ENCODE data around the gene RADIL. TPM values are rescaled to one million over a fixed set of nuclear protein-coding genes. Genes with fewer than 3 reads are reported as not detected.

The RADIL gene
- total and polyA plus RNA-seq, 3 experiments from 2014 or later, result 0.04 to 0.20 TPM; not detected in 1

- H3K27ac ChIP-seq (ENCODE audit: low read depth, low read length), result no peak overlapping the region
These were observed 91.6 kb downstream of the RADIL start for GRCh38 chr7:4791738-4792536.

GRCh38 chr7:4791101-4791737, 92.3 kb downstream of the RADIL start:
- Mint-ChIP-seq H3K9me3 (no peaks in the 10 kb centered on the region), H3K27me3 (no peaks in the 10 kb centered on the region), H3K4me1 (peaks cover 0 to 15% (median 1%) of the 10 kb centered on the region in 3 donors), H3K36me3 (peaks cover 0 to 47% (median 0%) of the 10 kb centered on the region in 3 donors), H3K27ac (peak overlapping the region in 2 of 8 donors; percentile 17 to 39), H3K4me3 (peak overlapping the region in 3 of 7 donors; percentile 20 to 40 (median 25))
- POLR2A ChIA-PET, result interaction anchor here (1.9 kb wide), 1 partner anchor 16 kb away, joined by 10 read pairs; the partner anchor contains the start of gene AP5Z1
- H3K4me1 ChIP-seq (ENCODE audit: insufficient read depth, low read length), result no peaks in the 10 kb centered on the region
- no peaks in the 10 kb centered on the region for H3K9me3 ChIP-seq (ENCODE audit: low read length)
- peaks cover 9% of the 10 kb centered on the region for H3K36me3 ChIP-seq (ENCODE audit: insufficient read depth, low read length)
- CTCF ChIA-PET, result interaction anchor here (1.1 to 2.4 kb wide), 6 partner anchors 9 to 294 kb away, joined by 3 to 16 read pairs (median 5); partner anchors contain the start of gene AP5Z1
- DNase-seq, result no peak
- H3K27me3 ChIP-seq (ENCODE audit: insufficient read depth, low read length, poor library complexity, severe bottlenecking), result no peaks in the 10 kb centered on the region
- no peak overlapping the region for H3K27ac ChIP-seq (ENCODE audit: low read depth, low read length)
- H3K4me3 ChIP-seq (ENCODE audit: low read length), result no peak overlapping the region

More at GRCh38 chr7:4791738-4792536, 91.6 kb downstream of the RADIL start:
- Mint-ChIP-seq H3K27ac (peak overlapping the region in 2 of 8 donors; percentile 17 to 39), H3K9me3 (no peaks in the 10 kb centered on the region), H3K4me3 (peak overlapping the region in 2 of 7 donors; percentile 20 to 25), H3K36me3 (peaks cover 0 to 41% (median 0%) of the 10 kb centered on the region in 3 donors), H3K27me3 (no peaks in the 10 kb centered on the region), H3K4me1 (peaks cover 0 to 15% (median 1%) of the 10 kb centered on the region in 3 donors)
- Histone ChIP-seq H3K9me3 (ENCODE audit: low read length) (no peaks in the 10 kb centered on the region), H3K36me3 (ENCODE audit: insufficient read depth, low read length) (peaks cover 5% of the 10 kb centered on the region), H3K4me1 (ENCODE audit: insufficient read depth, low read length) (no peaks in the 10 kb centered on the region), H3K4me3 (ENCODE audit: low read length) (peak overlapping the region; percentile 19), H3K27me3 (ENCODE audit: insufficient read depth, low read length, poor library complexity, severe bottlenecking) (no peaks in the 10 kb centered on the region)
- ChIA-PET CTCF (interaction anchor here (1.1 to 2.4 kb wide), 10 partner anchors 9 to 294 kb away, joined by 3 to 16 read pairs (median 4); partner anchors contain the start of gene AP5Z1), POLR2A (interaction anchor here (1.9 kb wide), 1 partner anchor 17 kb away, joined by 10 read pairs; the partner anchor contains the start of gene AP5Z1)
- DNase-seq, result peak; percentile 71 to 80 (median 74)

- H3K27me3 Mint-ChIP-seq, result no peaks in the 10 kb centered on the region
- H3K9me3 Mint-ChIP-seq, result no peaks in the 10 kb centered on the region
- CTCF ChIA-PET, result interaction anchor here (1.2 to 1.8 kb wide), 2 partner anchors 184 to 295 kb away, joined by 3 to 6 read pairs; no protein-coding TSS in a partner anchor
- no peaks in the 10 kb centered on the region for H3K4me1 ChIP-seq (ENCODE audit: insufficient read depth, low read length)
- no peak overlapping the region for H3K27ac ChIP-seq (ENCODE audit: low read depth, low read length)
- no peak overlapping the region for H3K27ac Mint-ChIP-seq
- peaks cover 0 to 15% (median 1%) of the 10 kb centered on the region in 3 donors for H3K4me1 Mint-ChIP-seq
- no peak overlapping the region for H3K4me3 Mint-ChIP-seq
- peaks cover 0 to 53% (median 0%) of the 10 kb centered on the region in 3 donors for H3K36me3 Mint-ChIP-seq
- POLR2A ChIA-PET, result no interaction called here
- no peaks in the 10 kb centered on the region for H3K27me3 ChIP-seq (ENCODE audit: insufficient read depth, low read length, poor library complexity, severe bottlenecking)
- DNase-seq, result no peak
- H3K36me3 ChIP-seq (ENCODE audit: insufficient read depth, low read length), result peaks cover 14% of the 10 kb centered on the region
- H3K4me3 ChIP-seq (ENCODE audit: low read length), result no peak overlapping the region
- no peaks in the 10 kb centered on the region for H3K9me3 ChIP-seq (ENCODE audit: low read length)
These were observed 93.0 kb downstream of the RADIL start for GRCh38 chr7:4790516-4790991.

- peaks cover 14% of the 10 kb centered on the region for H3K36me3 ChIP-seq (ENCODE audit: insufficient read depth, low read length)
- peaks cover 0 to 53% (median 0%) of the 10 kb centered on the region in 3 donors for H3K36me3 Mint-ChIP-seq
- no peaks in the 10 kb centered on the region for H3K9me3 ChIP-seq (ENCODE audit: low read length)
- H3K4me3 ChIP-seq (ENCODE audit: low read length), result no peak overlapping the region
- H3K27ac Mint-ChIP-seq, result peak overlapping the region in 2 of 8 donors; percentile 60 to 67
- H3K4me1 Mint-ChIP-seq, result peaks cover 0 to 15% (median 1%) of the 10 kb centered on the region in 3 donors
- H3K4me3 Mint-ChIP-seq, result peak overlapping the region in 1 of 7 donors; percentile 29
- H3K27ac ChIP-seq (ENCODE audit: low read depth, low read length), result no peak overlapping the region
- no peak for DNase-seq
- ChIA-PET CTCF (interaction anchor here (1.2 kb wide), 1 partner anchor 184 kb away, joined by 3 read pairs; no protein-coding TSS in a partner anchor), POLR2A (no interaction called here)
- H3K9me3 Mint-ChIP-seq, result no peaks in the 10 kb centered on the region
- H3K27me3 ChIP-seq (ENCODE audit: insufficient read depth, low read length, poor library complexity, severe bottlenecking), result no peaks in the 10 kb centered on the region
- H3K4me1 ChIP-seq (ENCODE audit: insufficient read depth, low read length), result no peaks in the 10 kb centered on the region
- no peaks in the 10 kb centered on the region for H3K27me3 Mint-ChIP-seq
These were observed 93.4 kb downstream of the RADIL start for GRCh38 chr7:4790078-4790465.

- Histone ChIP-seq H3K36me3 (ENCODE audit: insufficient read depth, low read length) (peaks cover 18% of the 10 kb centered on the region), H3K27me3 (ENCODE audit: insufficient read depth, low read length, poor library complexity, severe bottlenecking) (no peaks in the 10 kb centered on the region), H3K4me1 (ENCODE audit: insufficient read depth, low read length) (no peaks in the 10 kb centered on the region), H3K27ac (ENCODE audit: low read depth, low read length) (no peak overlapping the region), H3K9me3 (ENCODE audit: low read length) (no peaks in the 10 kb centered on the region), H3K4me3 (ENCODE audit: low read length) (no peak overlapping the region)
- peaks cover 0 to 13% (median 1%) of the 10 kb centered on the region in 3 donors for H3K4me1 Mint-ChIP-seq
- CTCF ChIA-PET, result interaction anchor here (1.2 to 1.4 kb wide), 2 partner anchors 9 to 185 kb away, joined by 3 to 5 read pairs; no protein-coding TSS in a partner anchor
- POLR2A ChIA-PET, result no interaction called here
- H3K36me3 Mint-ChIP-seq, result peaks cover 0 to 58% (median 0%) of the 10 kb centered on the region in 3 donors
- no peaks in the 10 kb centered on the region for H3K9me3 Mint-ChIP-seq
- H3K27ac Mint-ChIP-seq, result no peak overlapping the region
- no peak overlapping the region for H3K4me3 Mint-ChIP-seq
- no peaks in the 10 kb centered on the region for H3K27me3 Mint-ChIP-seq
- no peak for DNase-seq
These were observed 94.1 kb downstream of the RADIL start for GRCh38 chr7:4789194-4790077.

- H3K4me1 Mint-ChIP-seq, result peaks cover 0 to 6% (median 1%) of the 10 kb centered on the region in 3 donors
- no peak for DNase-seq
- H3K9me3 Mint-ChIP-seq, result no peaks in the 10 kb centered on the region
- Histone ChIP-seq H3K4me3 (ENCODE audit: low read length) (no peak overlapping the region), H3K4me1 (ENCODE audit: insufficient read depth, low read length) (no peaks in the 10 kb centered on the region), H3K9me3 (ENCODE audit: low read length) (no peaks in the 10 kb centered on the region), H3K27me3 (ENCODE audit: insufficient read depth, low read length, poor library complexity, severe bottlenecking) (no peaks in the 10 kb centered on the region), H3K36me3 (ENCODE audit: insufficient read depth, low read length) (peaks cover 21% of the 10 kb centered on the region), H3K27ac (ENCODE audit: low read depth, low read length) (no peak overlapping the region)
- no peak overlapping the region for H3K4me3 Mint-ChIP-seq
- POLR2A ChIA-PET, result no interaction called here
- no peaks in the 10 kb centered on the region for H3K27me3 Mint-ChIP-seq
- peaks cover 0 to 61% (median 0%) of the 10 kb centered on the region in 3 donors for H3K36me3 Mint-ChIP-seq
- CTCF ChIA-PET, result interaction anchor here (1.4 kb wide), 1 partner anchor 10 kb away, joined by 5 read pairs; no protein-coding TSS in a partner anchor
- no peak overlapping the region for H3K27ac Mint-ChIP-seq
These were observed 94.8 kb downstream of the RADIL start for GRCh38 chr7:4788627-4789189.

Data from CD8-positive, alpha-beta memory T cell (primary cell).